A673 (cell line): ENCODE measurements around the gene GALNT14.

ENCODE experiments used
- EZH2 ChIP-seq: fragments of 200-600 bp; sonication (generic); IDR thresholded peaks from 2 replicates; pipeline ENCODE4 v1.6.1; 2017; ENCODE audit warnings: borderline replicate concordance, low read depth, mild to moderate bottlenecking, mixed read lengths, antibody characterized with exemption, low read length; ENCODE audit not compliant: poor library complexity, severe bottlenecking
- TF ChIP-seq, protein P1 (sequence below): fragments of 300-800, 200-600 bp; sonication (generic); conservative IDR thresholded peaks from 2 replicates; pipeline ENCODE4 v1.5.1; 2017; ENCODE audit warnings: low read depth, mild to moderate bottlenecking, antibody characterized with exemption, low read length, moderate library complexity, mixed read lengths

DNA sequence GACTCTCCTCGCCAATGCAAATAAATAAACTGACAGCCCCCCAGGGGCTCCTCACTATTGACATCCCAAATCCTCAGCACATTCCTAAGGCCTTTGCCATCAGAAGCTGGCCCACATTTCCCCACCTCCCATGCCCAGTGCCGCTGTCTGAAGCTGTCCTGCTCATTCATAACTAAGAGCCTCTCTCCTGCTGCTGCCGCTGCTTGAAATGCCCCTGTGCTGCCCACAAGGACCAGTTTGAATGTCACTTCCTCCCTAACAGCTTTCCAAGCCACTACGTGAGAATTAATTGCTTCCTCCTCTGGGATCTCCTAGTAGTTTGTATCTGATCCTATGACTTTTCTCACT is 179.3 kb downstream of the GALNT14 start:
- no peak for TF ChIP-seq EZH2
- TF ChIP-seq, protein P1, sequence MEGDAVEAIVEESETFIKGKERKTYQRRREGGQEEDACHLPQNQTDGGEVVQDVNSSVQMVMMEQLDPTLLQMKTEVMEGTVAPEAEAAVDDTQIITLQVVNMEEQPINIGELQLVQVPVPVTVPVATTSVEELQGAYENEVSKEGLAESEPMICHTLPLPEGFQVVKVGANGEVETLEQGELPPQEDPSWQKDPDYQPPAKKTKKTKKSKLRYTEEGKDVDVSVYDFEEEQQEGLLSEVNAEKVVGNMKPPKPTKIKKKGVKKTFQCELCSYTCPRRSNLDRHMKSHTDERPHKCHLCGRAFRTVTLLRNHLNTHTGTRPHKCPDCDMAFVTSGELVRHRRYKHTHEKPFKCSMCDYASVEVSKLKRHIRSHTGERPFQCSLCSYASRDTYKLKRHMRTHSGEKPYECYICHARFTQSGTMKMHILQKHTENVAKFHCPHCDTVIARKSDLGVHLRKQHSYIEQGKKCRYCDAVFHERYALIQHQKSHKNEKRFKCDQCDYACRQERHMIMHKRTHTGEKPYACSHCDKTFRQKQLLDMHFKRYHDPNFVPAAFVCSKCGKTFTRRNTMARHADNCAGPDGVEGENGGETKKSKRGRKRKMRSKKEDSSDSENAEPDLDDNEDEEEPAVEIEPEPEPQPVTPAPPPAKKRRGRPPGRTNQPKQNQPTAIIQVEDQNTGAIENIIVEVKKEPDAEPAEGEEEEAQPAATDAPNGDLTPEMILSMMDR = no peak
